ENCODE data around the gene CDC42BPB. TPM values are rescaled to one million over a fixed set of nuclear protein-coding genes. Genes with fewer than 3 reads are reported as not detected.
A peak's percentile ranks its signal among the peaks of the same experiment; 100 is the strongest.

Gene CDC42BPB
- total and polyA plus RNA-seq, 2 of the 13 experiments (the other 11 are each of a cell fraction or from before 2014, with no cell fraction given) = 19.7 to 32.3 TPM

- TF ChIP-seq UBTF (CRISPR knock-in tag; IDR thresholded peaks at IDR 0.05) (peak; percentile 90), ZBED4 (CRISPR knock-in tag; IDR thresholded peaks at IDR 0.05; ENCODE audit: borderline replicate concordance) (peak; percentile 81; the same call in 1 of the 2 replicates), RFXAP (CRISPR knock-in tag; IDR thresholded peaks at IDR 0.05; ENCODE audit: borderline replicate concordance) (no peak; the same call in 1 of the 2 replicates), ZBTB3 (CRISPR knock-in tag; IDR thresholded peaks at IDR 0.05; ENCODE audit: borderline replicate concordance, low read depth) (no peak), ZFYVE20 (CRISPR knock-in tag; IDR thresholded peaks at IDR 0.05; ENCODE audit: borderline replicate concordance, low read depth) (no peak), MED8 (CRISPR knock-in tag; IDR thresholded peaks at IDR 0.05; ENCODE audit: insufficient replicate concordance) (peak; percentile 85), TARDBP (CRISPR knock-in tag; IDR thresholded peaks at IDR 0.05) (peak; percentile 84), SALL2 (CRISPR knock-in tag; IDR thresholded peaks at IDR 0.05) (peak; percentile 53; the same call in 1 of the 2 replicates), THRA (CRISPR knock-in tag; IDR thresholded peaks at IDR 0.05; ENCODE audit: borderline replicate concordance) (peak; percentile 90), ZNF512B (CRISPR knock-in tag; IDR thresholded peaks at IDR 0.05; ENCODE audit: borderline replicate concordance) (no peak), RARG (CRISPR knock-in tag; IDR thresholded peaks at IDR 0.05; ENCODE audit: low read depth) (no peak), NFE2 (CRISPR knock-in tag; IDR thresholded peaks at IDR 0.05) (no peak), NR3C1 (CRISPR knock-in tag; IDR thresholded peaks at IDR 0.05) (no peak), KLF15 (CRISPR knock-in tag; IDR thresholded peaks at IDR 0.05; ENCODE audit: borderline replicate concordance) (peak; percentile 79; the same call in 1 of the 2 replicates), KDM4B (CRISPR knock-in tag; IDR thresholded peaks at IDR 0.05) (peak; percentile 28; the same call in 1 of the 2 replicates), REL (CRISPR knock-in tag; conservative IDR thresholded peaks at IDR 0.05) (no peak), ZNF121 (CRISPR knock-in tag; IDR thresholded peaks at IDR 0.05) (no peak)
Measured at GRCh38 chr14:102922490-102923200, 134.7 kb downstream of the CDC42BPB start, which contains the start of gene AMN (continued).
